Measurements from ENCODE around the gene REST. TPM values are rescaled to one million over a fixed set of nuclear protein-coding genes. Genes with fewer than 3 reads are reported as not detected.

The REST gene
- total and polyA plus RNA-seq, 8 donors: 3.1 to 79.7 (median 37.1) TPM

GRCh38 chr4:56906489-56907393, 959 bp upstream of the REST start:
- intact Hi-C loops (cut with DNase I; ENCODE audit: low total_unique reads): loop anchor here (5.0 kb wide), 1 partner anchor 71 kb away; the partner anchor contains the start of genes NOA1 and POLR2B
- peak overlapping the region; percentile 89 to 99 (median 96) for H3K4me3 ChIP-seq
- peaks cover 11 to 37% (median 34%) of the 10 kb centered on the region in 4 donors for H3K4me1 ChIP-seq
- WGBS, 5 donors: 15 to 23% (median 18%) methylated on average over 19 of the region's 19 CpGs
- peaks cover 0 to 9% (median 0%) of the 10 kb centered on the region in 4 donors for H3K36me3 ChIP-seq
- peak overlapping the region in 3 of 5 donors; percentile 26 to 94 (median 93) for H3K27ac ChIP-seq
- TF ChIP-seq POLR2AphosphoS5 (IDR thresholded peaks at IDR 0.05): no peak
- TF ChIP-seq EP300 (IDR thresholded peaks at IDR 0.05): no peak
- TF ChIP-seq POLR2A (IDR thresholded peaks at IDR 0.05): no peak
- H3K27me3 ChIP-seq: no peaks in the 10 kb centered on the region
- H3K9me3 ChIP-seq: no peaks in the 10 kb centered on the region
- peak in 1 of 2 donors; percentile 50 for DNase-seq

GRCh38 chr4:56908206-56909085, 746 bp downstream of the REST start:
- Histone ChIP-seq H3K27me3 (no peaks in the 10 kb centered on the region), H3K9me3 (no peaks in the 10 kb centered on the region), H3K4me1 (peaks cover 11 to 53% (median 42%) of the 10 kb centered on the region in 4 donors), H3K27ac (peak overlapping the region; percentile 85 to 96 (median 94)), H3K4me3 (peak overlapping the region; percentile 89 to 99 (median 96)), H3K36me3 (peaks cover 0 to 10% (median 4%) of the 10 kb centered on the region in 4 donors)
- DNase-seq: peak; percentile 70 to 91
- 0 to 1% (median 0%) methylated on average over 14 to 110 of the region's 110 CpGs for WGBS, 5 donors
- intact Hi-C loops (cut with DNase I; ENCODE audit: low total_unique reads): loop anchor here (5.0 kb wide), 1 partner anchor 69 kb away; the partner anchor contains the start of genes NOA1 and POLR2B
- no peak for TF ChIP-seq EP300 (IDR thresholded peaks at IDR 0.05)
- no peak for TF ChIP-seq POLR2A (IDR thresholded peaks at IDR 0.05)
- TF ChIP-seq CTCF (IDR thresholded peaks at IDR 0.05): no peak
- TF ChIP-seq POLR2AphosphoS5 (IDR thresholded peaks at IDR 0.05): no peak

GRCh38 chr4:56909086-56909894, 1.6 kb downstream of the REST start:
- H3K27me3 ChIP-seq: no peaks in the 10 kb centered on the region
- no peaks in the 10 kb centered on the region for H3K9me3 ChIP-seq
- H3K27ac ChIP-seq: peak overlapping the region; percentile 85 to 96 (median 94)
- peaks cover 11 to 61% (median 46%) of the 10 kb centered on the region in 4 donors for H3K4me1 ChIP-seq
- 0 to 1% (median 1%) methylated on average over 32 to 41 of the region's 41 CpGs for WGBS, 5 donors
- peak; percentile 55 to 81 for DNase-seq
- intact Hi-C loops (cut with DNase I; ENCODE audit: low total_unique reads): loop anchor here (5.0 kb wide), 1 partner anchor 68 kb away; the partner anchor contains the start of genes NOA1 and POLR2B
- TF ChIP-seq EP300 (IDR thresholded peaks at IDR 0.05) (no peak), CTCF (IDR thresholded peaks at IDR 0.05) (no peak), POLR2AphosphoS5 (IDR thresholded peaks at IDR 0.05) (no peak), POLR2A (IDR thresholded peaks at IDR 0.05) (no peak)
- H3K36me3 ChIP-seq: peaks cover 0 to 16% (median 5%) of the 10 kb centered on the region in 4 donors
- peak overlapping the region; percentile 89 to 99 (median 96) for H3K4me3 ChIP-seq
